Stimulated activated CD8-positive, alpha-beta memory T cell treated with anti-CD3 and anti-CD28 coated beads, Interleukin-15, amount 100 ng/mL, for 48 hours (primary cell): ENCODE results near the gene ENO2.

Source experiments
- DNase-seq, 2 donors: peaks; one replicate each; pipeline ENCODE4 v3.0.0-alpha.2; 2020; ENCODE audit warnings: low read depth in 2 of 2

ENO2 gene

GRCh38 chr12:6912164-6912935 lies 2.0 kb upstream of the ENO2 start:
- DNase-seq = no peak

GRCh38 chr12:6914947-6915788 lies 788 bp downstream of the ENO2 start:
- no peak for DNase-seq

GRCh38 chr12:6915789-6916285 lies 1.5 kb downstream of the ENO2 start:
- DNase-seq = no peak

GRCh38 chr12:6916426-6917200 lies 2.2 kb downstream of the ENO2 start:
- no peak for DNase-seq

DNA sequence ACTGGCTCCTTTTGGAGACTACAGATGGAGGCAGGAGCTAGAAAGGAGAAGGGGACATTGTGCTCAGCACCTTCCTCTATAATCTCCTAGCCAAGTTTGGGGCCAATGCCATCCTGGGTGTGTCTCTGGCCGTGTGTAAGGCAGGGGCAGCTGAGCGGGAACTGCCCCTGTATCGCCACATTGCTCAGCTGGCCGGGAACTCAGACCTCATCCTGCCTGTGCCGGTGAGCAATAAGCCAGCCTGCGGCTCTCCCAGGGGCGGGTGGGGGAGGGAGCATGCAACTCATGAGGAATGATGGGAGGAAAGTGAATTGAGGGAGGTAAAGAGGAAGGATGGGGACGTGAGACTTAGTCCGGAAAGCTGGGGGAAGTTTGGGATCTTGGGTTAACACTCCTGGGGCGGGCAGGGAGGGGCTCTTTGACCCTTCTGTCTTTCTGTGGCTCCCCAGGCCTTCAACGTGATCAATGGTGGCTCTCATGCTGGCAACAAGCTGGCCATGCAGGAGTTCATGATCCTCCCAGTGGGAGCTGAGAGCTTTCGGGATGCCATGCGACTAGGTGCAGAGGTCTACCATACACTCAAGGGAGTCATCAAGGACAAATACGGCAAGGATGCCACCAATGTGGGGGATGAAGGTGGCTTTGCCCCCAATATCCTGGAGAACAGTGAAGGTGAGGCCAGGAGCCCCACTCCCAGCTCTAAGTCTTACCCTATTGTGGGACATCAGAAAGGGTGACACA lies 3.3 kb downstream of the ENO2 start:
- no peak for DNase-seq

DNA sequence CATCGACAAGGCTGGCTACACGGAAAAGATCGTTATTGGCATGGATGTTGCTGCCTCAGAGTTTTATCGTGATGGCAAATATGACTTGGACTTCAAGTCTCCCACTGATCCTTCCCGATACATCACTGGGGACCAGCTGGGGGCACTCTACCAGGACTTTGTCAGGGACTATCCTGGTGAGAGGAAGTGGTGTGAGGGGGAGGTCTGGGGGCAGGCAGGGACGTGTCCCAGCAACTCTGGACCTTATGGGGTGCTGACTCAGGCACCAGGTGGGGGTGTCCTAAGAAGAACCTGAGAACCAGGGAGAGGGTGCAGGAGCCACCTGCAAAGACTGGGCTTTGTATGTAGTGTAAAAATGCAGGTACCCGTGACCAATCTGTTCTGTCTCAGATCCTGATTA lies 5.2 kb downstream of the ENO2 start:
- no peak for DNase-seq

DNA sequence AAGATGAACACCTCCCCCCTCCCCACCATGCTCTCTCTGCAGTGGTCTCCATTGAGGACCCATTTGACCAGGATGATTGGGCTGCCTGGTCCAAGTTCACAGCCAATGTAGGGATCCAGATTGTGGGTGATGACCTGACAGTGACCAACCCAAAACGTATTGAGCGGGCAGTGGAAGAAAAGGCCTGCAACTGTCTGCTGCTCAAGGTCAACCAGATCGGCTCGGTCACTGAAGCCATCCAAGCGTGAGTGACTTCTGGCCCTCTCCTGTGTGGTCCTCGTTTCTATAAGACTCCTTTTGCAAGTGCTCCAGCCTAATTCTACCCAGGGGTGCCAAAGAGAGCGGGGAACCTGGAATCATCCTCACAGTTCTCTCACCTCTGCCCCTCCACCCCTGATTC lies 7.2 kb downstream of the ENO2 start:
- DNase-seq = no peak

DNA sequence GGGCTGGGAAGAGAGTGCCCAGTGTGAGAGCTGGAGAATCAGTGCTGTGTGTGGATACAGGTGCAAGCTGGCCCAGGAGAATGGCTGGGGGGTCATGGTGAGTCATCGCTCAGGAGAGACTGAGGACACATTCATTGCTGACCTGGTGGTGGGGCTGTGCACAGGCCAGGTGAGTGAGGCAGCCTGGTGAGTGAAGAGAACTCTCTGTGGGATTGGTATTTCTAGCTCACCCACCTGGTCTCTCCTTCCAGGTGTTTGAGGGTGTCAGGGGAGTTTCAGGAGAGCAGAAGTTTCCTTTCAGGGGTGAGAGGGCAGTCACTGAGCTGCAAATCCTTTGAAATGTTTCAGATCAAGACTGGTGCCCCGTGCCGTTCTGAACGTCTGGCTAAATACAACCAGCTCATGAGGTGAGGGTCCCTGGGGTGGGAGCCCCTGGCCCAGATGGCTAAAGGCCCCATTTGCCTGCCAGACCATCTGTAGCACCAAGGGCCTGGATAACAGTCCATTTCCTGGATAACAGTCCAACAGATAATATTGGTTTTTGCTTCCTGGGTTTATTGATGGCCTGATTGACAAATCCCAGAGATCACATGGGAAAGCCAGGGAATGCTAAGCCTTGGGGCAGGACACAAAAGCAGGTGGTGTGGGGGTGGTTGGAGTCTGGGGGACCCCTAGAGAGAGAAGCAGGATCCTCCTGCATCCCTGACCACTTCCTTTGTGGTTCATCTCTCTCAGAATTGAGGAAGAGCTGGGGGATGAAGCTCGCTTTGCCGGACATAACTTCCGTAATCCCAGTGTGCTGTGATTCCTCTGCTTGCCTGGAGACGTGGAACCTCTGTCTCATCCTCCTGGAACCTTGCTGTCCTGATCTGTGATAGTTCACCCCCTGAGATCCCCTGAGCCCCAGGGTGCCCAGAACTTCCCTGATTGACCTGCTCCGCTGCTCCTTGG lies 7.9 kb downstream of the ENO2 start:
- no peak for DNase-seq

- no peak for DNase-seq
Observed at GRCh38 chr12:6923003-6923732, 8.8 kb downstream of the ENO2 start.

- no peak for DNase-seq
Observed at GRCh38 chr12:6923851-6924250, 9.5 kb downstream of the ENO2 start.

DNA sequence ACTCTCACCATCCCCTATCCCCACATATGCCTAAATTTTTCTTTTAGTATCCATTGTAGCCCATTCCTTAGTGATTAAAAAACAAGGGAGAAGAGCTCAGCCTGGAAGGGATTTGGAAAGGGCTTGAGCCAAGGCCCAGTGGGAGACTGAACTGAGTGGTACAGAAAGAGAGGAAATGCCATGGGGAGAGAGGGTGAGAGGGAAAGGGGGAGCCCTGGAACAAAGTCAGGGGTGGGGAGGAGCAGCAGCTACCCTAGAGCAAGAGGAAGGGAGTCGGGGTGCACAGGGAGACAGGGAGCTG lies 10.8 kb downstream of the ENO2 start:
- no peak for DNase-seq

GRCh38 chr12:6925540-6926279 lies 11.3 kb downstream of the ENO2 start:
- DNase-seq = no peak

GRCh38 chr12:6927379-6928021 lies 13.1 kb downstream of the ENO2 start, which contains the start of gene ATN1:
ATN1 (plus strand) TSS chr12:6927959; CDS start chr12:6934002, 6,043 bp downstream.
- DNase-seq = no peak

GRCh38 chr12:6928022-6928702 lies 13.8 kb downstream of the ENO2 start:
- no peak for DNase-seq

DNA sequence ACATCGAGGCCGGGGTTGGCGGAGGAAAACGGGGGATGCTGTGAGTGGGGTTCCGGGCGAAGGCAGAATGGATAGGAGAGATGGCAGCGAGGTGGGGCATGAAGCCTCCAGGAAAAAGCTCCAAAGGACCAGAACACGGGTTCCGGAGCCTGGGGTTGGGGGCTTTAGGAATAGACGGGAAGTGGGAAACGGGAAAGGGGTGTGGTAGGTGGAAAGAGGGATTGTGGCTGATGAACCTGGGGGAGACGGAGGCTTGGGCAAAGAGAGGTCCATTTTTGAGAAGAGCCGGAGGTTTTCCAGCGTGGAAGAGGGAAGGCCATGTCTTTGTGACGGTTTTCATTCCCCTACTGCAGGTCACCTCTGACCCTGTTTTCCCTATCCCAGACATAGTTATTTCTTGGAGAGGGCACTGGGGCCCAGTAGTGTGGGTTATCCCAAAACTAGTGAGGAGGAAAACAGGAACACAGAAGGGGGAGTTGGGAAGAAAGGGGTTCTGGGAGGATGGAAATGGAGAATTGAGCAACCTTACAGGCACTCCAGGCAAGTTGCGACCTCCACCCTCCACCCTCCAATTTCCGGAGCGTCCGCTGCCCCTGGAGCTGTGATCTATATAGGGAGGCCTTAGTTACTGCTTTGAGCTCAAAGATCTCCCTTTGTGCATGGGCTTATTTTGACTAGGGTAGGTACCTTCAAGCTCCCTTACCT lies 14.5 kb downstream of the ENO2 start:
- no peak for DNase-seq

DNA sequence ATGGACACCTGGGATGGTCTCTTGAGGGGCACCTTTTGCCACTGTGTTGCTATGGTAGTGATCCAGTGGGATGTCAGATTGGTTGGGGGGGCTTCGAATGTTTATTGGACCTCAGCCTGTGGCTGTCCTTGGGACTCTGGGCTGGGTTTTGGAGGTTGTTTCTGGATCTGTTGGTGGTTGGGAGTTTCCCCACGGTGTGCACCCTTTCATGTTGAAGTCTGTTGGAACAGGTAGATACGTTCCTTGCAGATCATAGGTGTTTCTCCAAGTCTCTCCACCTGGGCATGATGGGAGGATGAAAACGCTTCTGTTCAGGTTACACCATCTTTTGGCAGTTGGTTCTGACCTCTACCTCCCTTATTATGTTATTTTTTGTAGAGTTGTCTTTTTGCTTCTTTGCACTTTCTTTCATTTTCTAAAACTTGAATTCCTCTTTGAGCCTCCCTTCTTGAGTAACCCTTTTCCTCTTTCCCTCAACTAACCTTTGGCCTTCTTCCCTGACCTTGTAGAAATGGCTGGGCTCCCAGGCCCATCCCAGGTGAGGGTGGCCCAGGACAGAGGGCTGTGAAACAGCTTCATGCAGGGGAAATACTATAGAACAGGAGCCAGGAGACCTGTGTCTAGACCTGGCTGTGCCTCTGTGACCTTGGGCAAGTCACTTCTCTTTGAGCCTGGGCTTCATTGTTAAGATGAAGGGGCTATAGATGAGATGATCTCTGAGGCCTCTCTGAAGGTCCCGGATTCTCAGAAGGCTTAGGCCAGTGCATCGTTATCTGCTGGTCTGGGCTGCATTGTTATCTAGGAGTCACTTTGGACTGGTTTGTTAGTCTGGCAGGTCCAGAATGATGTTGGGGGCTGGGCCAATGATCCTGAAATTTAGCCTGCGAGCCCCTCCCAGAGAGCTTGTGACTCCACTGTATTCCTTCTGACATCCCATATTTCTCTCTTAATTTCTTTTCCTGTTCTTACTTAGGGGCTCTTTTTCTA lies 15.4 kb downstream of the ENO2 start:
- DNase-seq = no peak
